Activated B cell treated with CpG ODN at 0.5 μM for 24 hours (primary cell): ENCODE results near the gene SYNPR. TPM values are rescaled to one million over a fixed set of nuclear protein-coding genes. Genes with fewer than 3 reads are reported as not detected.

Experiments
- ATAC-seq: fragments of 200-7000 bp; cut with Tn5 transposase; one replicate; pipeline ENCODE4 v1.10.0; 2021; ENCODE audit warnings: low read depth, mild to moderate bottlenecking, moderate library complexity
- CTCF ChIA-PET: fragments of 350-600 bp; sonication (Branson Sonifier 250); formaldehyde crosslinking; loops from one replicate; lab custom pipeline; 2021; ENCODE audit warnings: antibody characterized with exemption; lab: Charles Lee
- POLR2A ChIA-PET: fragments of 350-600 bp; sonication (Branson Sonifier 250); formaldehyde crosslinking; loops from one replicate; lab custom pipeline; 2021; ENCODE audit warnings: antibody characterized with exemption; lab: Charles Lee
- DNase-seq: peaks from one replicate; pipeline ENCODE4 v3.0.0; 2022
- H3K27ac Mint-ChIP-seq: one replicate; pipeline ENCODE4 v1.8.0; 2020; ENCODE audit warnings: mixed read lengths
- H3K27me3 Mint-ChIP-seq: one replicate; pipeline ENCODE4 v1.8.0; 2021; ENCODE audit warnings: mixed read lengths
- H3K36me3 Mint-ChIP-seq: one replicate; pipeline ENCODE4 v1.8.0; 2021; ENCODE audit warnings: low read depth, mixed read lengths
- H3K4me1 Mint-ChIP-seq: one replicate; pipeline ENCODE4 v1.8.0; 2021; ENCODE audit warnings: mixed read lengths
- H3K4me3 Mint-ChIP-seq: one replicate; pipeline ENCODE4 v1.8.0; 2020; ENCODE audit warnings: mild to moderate bottlenecking, mixed read lengths
- H3K9me3 Mint-ChIP-seq: one replicate; pipeline ENCODE4 v1.8.0; 2020; ENCODE audit warnings: mixed read lengths
- CTCF ChIP-seq: fragments of 200-600 bp; IDR thresholded peaks from one replicate; pipeline ENCODE4 v1.8.0; 2022; ENCODE audit warnings: antibody characterized with exemption, mild to moderate bottlenecking
- intact Hi-C: fragments of 100-400 bp; cut with micrococcal nuclease; formaldehyde crosslinking; loops from one replicate; pipeline ENCODE4 v1.15.1; 2024
- total RNA-seq: library from RNA; stranded (reverse); gene quantifications from 2 replicates; pipeline ENCODE4 v1.2.3, GENCODE V29; 2022

Gene SYNPR
- not detected in 2 replicates for total RNA-seq

- TF ChIP-seq CTCF = no peak
- intact Hi-C loops = no loop called here
- Mint-ChIP-seq H3K27ac (no peak within 1 kb of the TSS), H3K36me3 (no peaks in the 10 kb centered on the region), H3K9me3 (no peaks in the 10 kb centered on the region), H3K4me1 (no peaks in the 10 kb centered on the region), H3K4me3 (no peak within 1 kb of the TSS), H3K27me3 (peaks cover 19% of the 10 kb centered on the region)
- DNase-seq (no peak), ATAC-seq (no peak)
- ChIA-PET POLR2A (no interaction called here), CTCF (no interaction called here)
Measured at GRCh38 chr3:63278171-63279004, at the start of gene SYNPR. SYNPR (plus strand) TSS chr3:63278308.

- no peak overlapping the region for H3K27ac Mint-ChIP-seq
- no peaks in the 10 kb centered on the region for H3K36me3 Mint-ChIP-seq
- CTCF ChIA-PET = interaction anchor here (1.3 kb wide), 1 partner anchor 563 kb away, joined by 5 read pairs; no protein-coding TSS in a partner anchor
- H3K27me3 Mint-ChIP-seq = no peaks in the 10 kb centered on the region
- no peak for TF ChIP-seq CTCF
- no peak overlapping the region for H3K4me3 Mint-ChIP-seq
- POLR2A ChIA-PET = no interaction called here
- H3K9me3 Mint-ChIP-seq = no peaks in the 10 kb centered on the region
- DNase-seq (no peak), ATAC-seq (no peak)
- intact Hi-C loops = no loop called here
- H3K4me1 Mint-ChIP-seq = peaks cover 2% of the 10 kb centered on the region
Measured at GRCh38 chr3:63228677-63229076, 49.4 kb upstream of the SYNPR start.

GRCh38 chr3:63230146-63230545, 48.0 kb upstream of the SYNPR start:
- intact Hi-C loops = no loop called here
- H3K9me3 Mint-ChIP-seq = no peaks in the 10 kb centered on the region
- no peaks in the 10 kb centered on the region for H3K36me3 Mint-ChIP-seq
- CTCF ChIA-PET = no interaction called here
- no peaks in the 10 kb centered on the region for H3K27me3 Mint-ChIP-seq
- DNase-seq (no peak), ATAC-seq (no peak)
- no peak overlapping the region for H3K4me3 Mint-ChIP-seq
- H3K27ac Mint-ChIP-seq = no peak overlapping the region
- TF ChIP-seq CTCF = no peak
- H3K4me1 Mint-ChIP-seq = peaks cover 2% of the 10 kb centered on the region
- POLR2A ChIA-PET = no interaction called here

GRCh38 chr3:63231643-63232042, 46.5 kb upstream of the SYNPR start:
- ATAC-seq = no peak
- no peak for DNase-seq
- Mint-ChIP-seq H3K9me3 (no peaks in the 10 kb centered on the region), H3K4me3 (no peak overlapping the region), H3K36me3 (no peaks in the 10 kb centered on the region), H3K4me1 (peaks cover 2% of the 10 kb centered on the region), H3K27me3 (no peaks in the 10 kb centered on the region), H3K27ac (no peak overlapping the region)
- no peak for TF ChIP-seq CTCF
- ChIA-PET CTCF (interaction anchor here (2.1 kb wide), 1 partner anchor 609 kb away, joined by 7 read pairs; no protein-coding TSS in a partner anchor), POLR2A (no interaction called here)
- intact Hi-C loops = no loop called here

GRCh38 chr3:63232764-63233396, 45.2 kb upstream of the SYNPR start:
- ATAC-seq (no peak), DNase-seq (no peak)
- POLR2A ChIA-PET = no interaction called here
- H3K27ac Mint-ChIP-seq = no peak overlapping the region
- CTCF ChIA-PET = interaction anchor here (2.1 kb wide), 1 partner anchor 610 kb away, joined by 7 read pairs; no protein-coding TSS in a partner anchor
- no peaks in the 10 kb centered on the region for H3K36me3 Mint-ChIP-seq
- H3K4me3 Mint-ChIP-seq = no peak overlapping the region
- intact Hi-C loops = loop anchor here (1.0 kb wide), 1 partner anchor 611 kb away; no protein-coding TSS in a partner anchor
- peaks cover 2% of the 10 kb centered on the region for H3K4me1 Mint-ChIP-seq
- H3K9me3 Mint-ChIP-seq = no peaks in the 10 kb centered on the region
- no peaks in the 10 kb centered on the region for H3K27me3 Mint-ChIP-seq
- no peak for TF ChIP-seq CTCF
